Measurements from ENCODE around the gene METTL24. TPM values are rescaled to one million over a fixed set of nuclear protein-coding genes. Genes with fewer than 3 reads are reported as not detected.

Gene METTL24
- total and polyA plus RNA-seq, 2 donors: 4.3 to 19.2 TPM

GRCh38 chr6:110340392-110340965, 17.7 kb downstream of the METTL24 start:
- no peaks in the 10 kb centered on the region for H3K4me1 ChIP-seq (ENCODE audit: insufficient read depth)
- no peak for DNase-seq (ENCODE audit: extremely low spot score)

GRCh38 chr6:110338820-110339470, 19.2 kb downstream of the METTL24 start:
- Histone ChIP-seq H3K4me3 (ENCODE audit: low read depth, low read length) (no peak overlapping the region), H3K4me1 (ENCODE audit: insufficient read depth) (no peaks in the 10 kb centered on the region), H3K27ac (ENCODE audit: low read depth) (no peak overlapping the region), H3K36me3 (ENCODE audit: insufficient read depth) (no peaks in the 10 kb centered on the region)
- no peak for DNase-seq (ENCODE audit: extremely low spot score)
- WGBS: 69% methylated on average over 3 of the region's 3 CpGs

More at GRCh38 chr6:110340392-110340965, 17.7 kb downstream of the METTL24 start:
- Histone ChIP-seq H3K27ac (ENCODE audit: low read depth) (no peak overlapping the region), H3K4me3 (ENCODE audit: low read depth, low read length) (no peak overlapping the region), H3K36me3 (ENCODE audit: insufficient read depth) (no peaks in the 10 kb centered on the region)
- 49% methylated on average over 7 of the region's 7 CpGs for WGBS

DNA sequence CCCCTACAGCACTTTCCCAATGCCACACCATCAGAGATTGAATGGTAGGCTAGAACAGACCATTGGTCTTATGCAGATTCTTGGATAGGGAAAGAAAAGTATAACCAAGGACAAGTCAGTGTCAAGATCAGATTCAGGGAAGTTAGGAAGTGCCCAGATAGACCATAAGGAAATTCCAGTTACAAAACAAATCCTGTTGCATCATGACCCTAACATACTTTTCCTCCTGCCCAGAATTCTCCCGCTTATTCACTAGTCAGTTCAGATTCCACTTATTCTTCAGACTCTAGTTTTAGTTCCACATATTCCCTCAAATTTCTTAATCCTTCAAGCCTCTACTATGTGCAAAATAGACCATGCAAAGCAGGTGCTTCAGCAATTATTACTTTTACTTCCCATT, 20.7 kb downstream of the METTL24 start:
- H3K27ac ChIP-seq (ENCODE audit: low read depth): no peak overlapping the region
- no peaks in the 10 kb centered on the region for H3K4me1 ChIP-seq (ENCODE audit: insufficient read depth)
- WGBS: 80% methylated on average over 1 of the region's 1 CpG
- no peak for DNase-seq (ENCODE audit: extremely low spot score)
- H3K4me3 ChIP-seq (ENCODE audit: low read depth, low read length): no peak overlapping the region
- H3K36me3 ChIP-seq (ENCODE audit: insufficient read depth): no peaks in the 10 kb centered on the region

- WGBS: 51% methylated on average over 9 of the region's 9 CpGs
- Histone ChIP-seq H3K36me3 (ENCODE audit: insufficient read depth) (no peaks in the 10 kb centered on the region), H3K27ac (ENCODE audit: low read depth) (no peak overlapping the region), H3K4me1 (ENCODE audit: insufficient read depth) (no peaks in the 10 kb centered on the region), H3K4me3 (ENCODE audit: low read depth, low read length) (no peak overlapping the region)
- DNase-seq (ENCODE audit: extremely low spot score): no peak
These were observed 23.5 kb downstream of the METTL24 start for GRCh38 chr6:110334423-110335180.

DNA sequence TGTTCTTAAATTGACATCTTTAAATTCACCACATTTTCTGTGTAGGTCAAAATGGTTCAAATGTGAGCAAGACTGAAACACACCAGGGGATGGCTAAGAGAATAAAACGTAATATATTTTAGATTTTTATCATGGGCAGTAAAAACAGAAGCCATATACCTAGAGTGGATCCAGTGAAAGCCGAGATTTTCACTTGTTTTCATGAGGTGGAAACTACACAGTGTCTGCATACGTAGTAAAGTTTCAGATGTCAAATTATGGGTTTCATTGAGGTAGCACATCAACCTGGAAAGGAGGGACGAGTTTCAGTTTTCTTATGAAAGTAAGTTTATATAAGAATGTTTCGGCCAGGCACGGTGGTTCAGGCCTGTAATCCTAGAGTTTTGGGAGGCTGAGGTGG, 25.9 kb downstream of the METTL24 start:
- no peaks in the 10 kb centered on the region for H3K4me1 ChIP-seq (ENCODE audit: insufficient read depth)
- no peaks in the 10 kb centered on the region for H3K36me3 ChIP-seq (ENCODE audit: insufficient read depth)
- no peak overlapping the region for H3K4me3 ChIP-seq (ENCODE audit: low read depth, low read length)
- WGBS: 63% methylated on average over 6 of the region's 6 CpGs
- no peak overlapping the region for H3K27ac ChIP-seq (ENCODE audit: low read depth)
- DNase-seq (ENCODE audit: extremely low spot score): no peak

GRCh38 chr6:110331816-110332215, 26.3 kb downstream of the METTL24 start:
- Histone ChIP-seq H3K36me3 (ENCODE audit: insufficient read depth) (no peaks in the 10 kb centered on the region), H3K27ac (ENCODE audit: low read depth) (no peak overlapping the region), H3K4me1 (ENCODE audit: insufficient read depth) (no peaks in the 10 kb centered on the region), H3K4me3 (ENCODE audit: low read depth, low read length) (no peak overlapping the region)
- WGBS: 42% methylated on average over 4 of the region's 4 CpGs
- no peak for DNase-seq (ENCODE audit: extremely low spot score)

DNA sequence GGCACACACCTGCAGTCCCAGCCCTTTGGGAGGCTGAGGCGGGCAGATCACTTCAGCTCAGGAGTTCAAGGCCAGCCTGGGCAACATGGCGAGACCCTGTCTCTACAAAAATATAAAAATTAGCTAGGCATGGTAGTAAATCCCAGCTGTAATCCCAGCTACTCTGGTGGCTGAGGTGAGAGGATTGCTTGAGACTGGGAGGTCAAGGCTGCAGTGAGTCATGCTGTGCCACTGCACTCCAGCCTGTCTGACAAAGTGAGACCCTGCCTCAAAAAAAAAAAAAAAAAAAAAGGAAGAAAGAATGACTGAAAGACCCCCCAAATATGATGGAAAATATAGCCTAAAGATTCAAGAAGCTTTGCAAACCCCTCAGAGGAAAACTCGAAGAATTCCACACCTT, 26.8 kb downstream of the METTL24 start:
- WGBS: 77% methylated on average over 3 of the region's 3 CpGs
- no peak for DNase-seq (ENCODE audit: extremely low spot score)
- H3K36me3 ChIP-seq (ENCODE audit: insufficient read depth): no peaks in the 10 kb centered on the region
- no peak overlapping the region for H3K4me3 ChIP-seq (ENCODE audit: low read depth, low read length)
- H3K27ac ChIP-seq (ENCODE audit: low read depth): no peak overlapping the region
- no peaks in the 10 kb centered on the region for H3K4me1 ChIP-seq (ENCODE audit: insufficient read depth)

- DNase-seq (ENCODE audit: extremely low spot score): no peak
- H3K4me1 ChIP-seq (ENCODE audit: insufficient read depth): no peaks in the 10 kb centered on the region
- no peaks in the 10 kb centered on the region for H3K36me3 ChIP-seq (ENCODE audit: insufficient read depth)
- H3K4me3 ChIP-seq (ENCODE audit: low read depth, low read length): peak overlapping the region; percentile 10
- no peak overlapping the region for H3K27ac ChIP-seq (ENCODE audit: low read depth)
- WGBS: 19% methylated on average over 19 of the region's 19 CpGs
These were observed 28.3 kb downstream of the METTL24 start for GRCh38 chr6:110329714-110330436.

- no peaks in the 10 kb centered on the region for H3K4me1 ChIP-seq (ENCODE audit: insufficient read depth)
- WGBS: 13% methylated on average over 7 of the region's 7 CpGs
These were observed 28.8 kb downstream of the METTL24 start for GRCh38 chr6:110329348-110329713.

GRCh38 chr6:110328259-110328658, 29.9 kb downstream of the METTL24 start:
- no peak overlapping the region for H3K27ac ChIP-seq (ENCODE audit: low read depth)
- 46% methylated on average over 2 of the region's 2 CpGs for WGBS
- no peak overlapping the region for H3K4me3 ChIP-seq (ENCODE audit: low read depth, low read length)
- H3K36me3 ChIP-seq (ENCODE audit: insufficient read depth): no peaks in the 10 kb centered on the region
- DNase-seq (ENCODE audit: extremely low spot score): no peak
- H3K4me1 ChIP-seq (ENCODE audit: insufficient read depth): no peaks in the 10 kb centered on the region

More at GRCh38 chr6:110329348-110329713, 28.8 kb downstream of the METTL24 start:
- no peak for DNase-seq (ENCODE audit: extremely low spot score)
- Histone ChIP-seq H3K36me3 (ENCODE audit: insufficient read depth) (no peaks in the 10 kb centered on the region), H3K27ac (ENCODE audit: low read depth) (no peak overlapping the region), H3K4me3 (ENCODE audit: low read depth, low read length) (peak overlapping the region; percentile 10)

DNA sequence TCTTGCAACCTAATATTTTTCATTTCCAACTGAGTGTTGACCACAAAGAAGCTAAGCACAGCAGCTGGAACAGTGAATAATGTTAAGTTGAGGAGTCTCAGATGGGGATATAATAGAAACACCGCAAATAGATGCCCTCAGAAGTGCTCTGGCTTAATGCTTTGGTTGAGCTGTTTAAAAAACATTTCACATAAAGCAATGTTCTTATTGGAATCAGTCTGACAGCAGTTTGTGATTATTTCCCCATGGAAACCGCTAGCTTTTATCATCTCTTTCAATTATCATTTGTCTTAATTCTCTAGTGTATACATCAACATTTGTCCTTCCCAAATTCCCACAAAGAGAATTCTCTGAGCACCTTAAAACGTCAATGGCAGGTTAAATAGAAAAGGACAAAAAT, 30.8 kb downstream of the METTL24 start:
- 37% methylated on average over 3 of the region's 3 CpGs for WGBS
- H3K4me1 ChIP-seq (ENCODE audit: insufficient read depth): no peaks in the 10 kb centered on the region
- H3K4me3 ChIP-seq (ENCODE audit: low read depth, low read length): no peak overlapping the region
- DNase-seq (ENCODE audit: extremely low spot score): no peak
- no peaks in the 10 kb centered on the region for H3K36me3 ChIP-seq (ENCODE audit: insufficient read depth)
- no peak overlapping the region for H3K27ac ChIP-seq (ENCODE audit: low read depth)

- no peak overlapping the region for H3K4me3 ChIP-seq (ENCODE audit: low read depth, low read length)
- WGBS: 88% methylated on average over 2 of the region's 2 CpGs
- H3K4me1 ChIP-seq (ENCODE audit: insufficient read depth): no peaks in the 10 kb centered on the region
- DNase-seq (ENCODE audit: extremely low spot score): no peak
- H3K36me3 ChIP-seq (ENCODE audit: insufficient read depth): no peaks in the 10 kb centered on the region
- H3K27ac ChIP-seq (ENCODE audit: low read depth): no peak overlapping the region
These were observed 31.5 kb downstream of the METTL24 start for GRCh38 chr6:110326609-110327008.

DNA sequence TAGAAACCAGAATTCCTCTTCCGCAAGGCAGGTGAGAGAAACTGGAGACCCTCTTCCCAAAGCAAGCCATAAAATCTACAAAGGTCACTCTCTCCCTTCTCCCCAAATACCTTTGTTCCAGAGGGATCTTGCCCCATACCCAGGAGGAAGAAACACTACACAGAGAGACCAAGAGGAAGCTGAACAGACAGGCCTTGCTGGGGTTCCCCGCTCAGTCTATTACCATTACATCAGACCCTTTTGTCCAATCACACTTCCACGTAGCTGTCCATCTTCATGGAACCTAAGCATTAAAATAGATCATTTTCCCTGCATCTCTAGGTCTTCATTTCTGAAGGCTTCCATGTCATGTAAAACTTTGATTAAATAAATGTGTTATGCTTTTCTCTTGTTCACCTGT, 32.1 kb downstream of the METTL24 start:
- DNase-seq (ENCODE audit: extremely low spot score): no peak
- no peaks in the 10 kb centered on the region for H3K36me3 ChIP-seq (ENCODE audit: insufficient read depth)
- no peak overlapping the region for H3K4me3 ChIP-seq (ENCODE audit: low read depth, low read length)
- 98% methylated on average over 3 of the region's 3 CpGs for WGBS
- H3K4me1 ChIP-seq (ENCODE audit: insufficient read depth): no peaks in the 10 kb centered on the region
- H3K27ac ChIP-seq (ENCODE audit: low read depth): peak overlapping the region; percentile 12
